Measurements from ENCODE around the gene MVB12B. TPM values are rescaled to one million over a fixed set of nuclear protein-coding genes. Genes with fewer than 3 reads are reported as not detected.
A peak's percentile ranks its signal among the peaks of the same experiment; 100 is the strongest.

The MVB12B gene
- polyA plus RNA-seq, 6 donors from 2014 or later, result 1.2 to 2.6 (median 2.5) TPM; not detected in 1

- Mint-ChIP-seq H3K36me3 (peaks cover 16 to 18% of the 10 kb centered on the region in 2 donors), H3K27ac (no peak overlapping the region), H3K4me1 (peaks cover 11 to 14% (median 13%) of the 10 kb centered on the region in 3 donors), H3K4me3 (no peak overlapping the region), H3K27me3 (peaks cover 0 to 10% (median 0%) of the 10 kb centered on the region in 3 donors), H3K9me3 (no peaks in the 10 kb centered on the region)
- DNase-seq (no peak), ATAC-seq (ENCODE audit: low read depth in 2 of 2) (no peak)
These were observed 15.3 kb downstream of the MVB12B start for GRCh38 chr9:126341902-126342301.

- Mint-ChIP-seq H3K36me3 (peaks cover 16 to 18% of the 10 kb centered on the region in 2 donors), H3K4me1 (peaks cover 16 to 21% (median 20%) of the 10 kb centered on the region in 3 donors), H3K27me3 (peaks cover 0 to 10% (median 0%) of the 10 kb centered on the region in 3 donors), H3K4me3 (no peak overlapping the region), H3K9me3 (no peaks in the 10 kb centered on the region), H3K27ac (no peak overlapping the region)
- DNase-seq (no peak), ATAC-seq (ENCODE audit: low read depth in 2 of 2) (no peak)
These were observed 16.0 kb downstream of the MVB12B start for GRCh38 chr9:126342621-126343031.

DNA sequence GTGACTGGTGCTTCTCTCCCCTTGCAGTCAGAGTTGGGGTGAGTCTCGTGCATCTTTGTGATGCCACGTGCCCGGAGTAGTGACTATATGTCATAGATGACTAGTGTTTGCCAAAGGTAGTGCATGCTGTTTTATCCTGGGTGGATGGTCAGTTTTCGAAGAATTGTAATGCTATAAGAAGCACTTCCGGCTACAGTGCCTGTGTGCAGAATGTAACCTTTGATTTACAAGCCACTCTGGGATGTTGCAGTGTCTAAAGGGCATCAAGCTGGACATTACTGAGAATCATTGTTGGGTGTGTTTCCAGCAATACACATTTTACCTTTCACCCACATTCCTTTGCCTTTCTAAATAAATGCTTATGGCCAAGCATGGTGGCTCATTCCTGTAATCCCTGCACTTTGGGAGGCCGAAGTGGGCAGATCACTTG lies 16.7 kb downstream of the MVB12B start:
- Mint-ChIP-seq H3K27ac (no peak overlapping the region), H3K4me1 (peaks cover 19 to 28% (median 27%) of the 10 kb centered on the region in 3 donors), H3K36me3 (peaks cover 16 to 18% of the 10 kb centered on the region in 2 donors), H3K9me3 (no peaks in the 10 kb centered on the region), H3K4me3 (no peak overlapping the region), H3K27me3 (peaks cover 0 to 10% (median 0%) of the 10 kb centered on the region in 3 donors)
- DNase-seq, result no peak
- ATAC-seq (ENCODE audit: low read depth in 2 of 2), result no peak

DNA sequence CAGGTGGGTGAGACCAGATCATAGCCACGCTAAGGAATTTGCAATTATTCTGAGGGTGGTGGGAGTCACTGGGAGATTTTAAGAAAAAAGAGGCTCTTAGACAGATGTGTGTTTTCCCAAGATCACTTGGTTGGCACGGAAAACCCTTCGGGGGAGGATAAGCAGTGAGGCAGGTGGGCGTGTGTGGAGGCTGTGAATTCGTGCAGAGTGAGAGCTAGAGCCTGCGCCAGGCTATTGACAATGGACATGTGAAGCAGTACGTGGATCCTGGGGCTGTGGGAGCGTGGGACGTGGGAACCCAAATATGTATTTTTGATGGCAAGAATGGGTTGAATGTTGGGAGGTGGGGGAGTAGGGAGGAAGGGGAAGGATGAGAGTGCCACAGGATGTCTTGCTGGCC lies 19.4 kb downstream of the MVB12B start:
- peaks cover 18 to 27% of the 10 kb centered on the region in 2 donors for H3K36me3 Mint-ChIP-seq
- H3K27ac Mint-ChIP-seq, result peak overlapping the region in 2 of 6 donors; percentile 22 to 97
- H3K4me1 Mint-ChIP-seq, result peaks cover 28 to 38% (median 38%) of the 10 kb centered on the region in 3 donors
- DNase-seq (no peak), ATAC-seq (ENCODE audit: low read depth in 2 of 2) (no peak)
- peak overlapping the region in 2 of 8 donors; percentile 18 to 25 for H3K4me3 Mint-ChIP-seq
- H3K27me3 Mint-ChIP-seq, result peaks cover 0 to 10% (median 0%) of the 10 kb centered on the region in 3 donors
- H3K9me3 Mint-ChIP-seq, result peaks cover 0 to 11% (median 4%) of the 10 kb centered on the region in 7 donors

DNA sequence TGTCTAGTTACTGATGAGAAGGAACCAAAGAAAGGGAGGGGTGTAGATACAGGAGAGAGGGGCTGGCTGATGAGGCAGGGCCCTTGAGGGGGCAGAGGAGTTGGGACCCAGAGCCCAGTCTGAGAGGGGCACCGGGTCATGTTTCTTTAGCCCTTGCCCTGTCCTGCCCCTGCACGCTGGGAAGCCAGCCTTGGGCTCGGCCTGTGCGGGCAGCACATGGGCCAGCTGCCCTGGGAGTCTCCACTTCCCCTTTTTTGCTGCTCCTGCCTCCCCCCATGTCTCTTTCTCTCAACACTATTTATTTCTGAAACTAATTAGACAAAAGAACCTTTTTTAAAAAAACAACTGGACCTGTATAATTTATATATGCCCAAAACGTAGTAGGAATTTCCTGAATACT lies 20.5 kb downstream of the MVB12B start:
- Mint-ChIP-seq H3K27me3 (peaks cover 0 to 10% (median 0%) of the 10 kb centered on the region in 3 donors), H3K27ac (peak overlapping the region in 2 of 6 donors; percentile 44 to 93), H3K4me1 (peaks cover 28 to 38% (median 38%) of the 10 kb centered on the region in 3 donors), H3K36me3 (peaks cover 17 to 32% of the 10 kb centered on the region in 2 donors), H3K4me3 (peak overlapping the region in 5 of 8 donors; percentile 32 to 82 (median 64)), H3K9me3 (peaks cover 2 to 14% (median 5%) of the 10 kb centered on the region in 7 donors)
- DNase-seq (peak; percentile 35), ATAC-seq (ENCODE audit: low read depth in 2 of 2) (peak; percentile 83 to 86)

DNA sequence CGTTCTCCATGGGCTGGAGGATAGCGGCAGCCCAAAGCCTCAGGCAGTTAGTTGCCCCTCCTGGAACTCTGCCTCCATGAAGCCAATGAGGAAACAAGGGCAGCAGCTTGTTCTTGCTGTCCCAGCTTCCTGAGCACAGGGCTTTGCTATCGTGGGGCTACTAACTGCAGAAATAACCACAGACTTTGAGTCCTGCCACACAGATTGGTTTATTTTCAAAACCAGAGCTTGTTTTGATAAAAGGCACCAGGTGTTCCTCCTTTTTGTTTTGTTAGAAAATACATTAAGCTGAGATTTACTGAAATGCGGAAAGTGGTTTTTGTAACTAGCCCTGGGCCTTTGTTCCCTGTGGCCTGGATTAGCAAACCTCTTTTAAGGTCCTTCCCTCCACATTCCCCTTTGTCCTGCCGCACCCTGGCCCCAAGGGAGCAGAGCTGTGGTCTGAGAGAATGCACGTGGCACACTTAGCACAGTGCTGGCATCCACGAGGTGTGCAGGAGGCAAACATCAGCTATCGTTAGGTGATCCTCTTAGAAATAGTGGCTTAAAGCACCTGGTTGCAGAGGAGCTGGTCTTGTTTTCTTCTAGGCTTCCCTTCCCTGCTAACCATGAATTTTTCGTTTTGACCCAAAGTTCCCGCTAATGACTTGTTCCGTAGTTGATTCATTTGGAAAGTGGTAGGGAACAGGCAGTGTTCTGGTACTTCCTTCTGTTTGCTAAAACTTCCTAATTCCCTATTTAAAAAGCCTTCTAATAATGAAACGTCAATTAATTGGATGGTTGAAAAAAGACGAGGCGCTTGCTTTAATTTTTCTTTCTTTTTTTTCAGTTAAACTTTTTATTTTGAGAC lies 21.5 kb downstream of the MVB12B start:
- DNase-seq, result no peak
- peaks cover 0 to 10% (median 0%) of the 10 kb centered on the region in 3 donors for H3K27me3 Mint-ChIP-seq
- peak; percentile 35 to 48 for ATAC-seq (ENCODE audit: low read depth in 2 of 2)
- H3K27ac Mint-ChIP-seq, result peak overlapping the region in 4 of 6 donors; percentile 1 to 90 (median 34)
- H3K4me3 Mint-ChIP-seq, result peak overlapping the region in 6 of 8 donors; percentile 18 to 82 (median 68)
- H3K9me3 Mint-ChIP-seq, result peaks cover 2 to 14% (median 5%) of the 10 kb centered on the region in 7 donors
- H3K4me1 Mint-ChIP-seq, result peaks cover 28 to 38% (median 36%) of the 10 kb centered on the region in 3 donors
- H3K36me3 Mint-ChIP-seq, result peaks cover 23 to 32% of the 10 kb centered on the region in 2 donors

DNA sequence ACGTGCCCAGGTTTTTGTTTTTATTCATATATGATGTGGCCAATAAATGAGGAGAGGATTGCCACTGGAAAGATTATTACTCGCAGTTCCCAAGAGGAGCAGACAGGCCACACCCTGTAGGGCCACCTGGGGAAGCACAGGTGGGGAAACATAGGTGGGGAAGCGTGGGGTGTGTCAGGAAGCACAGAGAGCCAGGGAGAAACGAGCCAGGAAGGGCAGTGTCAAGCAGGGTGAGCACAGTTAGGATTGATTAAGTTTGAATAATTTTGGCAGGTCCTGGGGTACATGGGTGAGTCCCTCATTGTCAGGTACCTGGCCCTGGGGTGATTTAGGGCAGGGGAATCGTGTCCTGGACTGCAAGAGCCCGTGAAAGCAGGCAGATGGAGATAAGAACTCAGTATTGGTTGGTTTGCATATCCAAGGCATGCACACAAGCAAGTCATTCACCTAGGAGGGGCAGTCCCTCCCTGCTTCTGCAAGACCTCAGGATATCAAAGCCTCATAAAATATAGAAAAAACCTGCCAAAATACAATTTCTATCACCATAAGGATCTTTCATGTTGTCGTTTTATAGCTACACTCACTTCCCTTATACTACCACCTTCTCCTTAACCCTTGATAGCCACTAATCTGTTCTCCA lies 22.4 kb downstream of the MVB12B start:
- H3K9me3 Mint-ChIP-seq, result peaks cover 2 to 14% (median 5%) of the 10 kb centered on the region in 7 donors
- ATAC-seq (ENCODE audit: low read depth in 2 of 2) (no peak), DNase-seq (no peak)
- peaks cover 28 to 38% (median 35%) of the 10 kb centered on the region in 3 donors for H3K4me1 Mint-ChIP-seq
- H3K27ac Mint-ChIP-seq, result peak overlapping the region in 2 of 6 donors; percentile 1 to 7
- peaks cover 0 to 10% (median 0%) of the 10 kb centered on the region in 3 donors for H3K27me3 Mint-ChIP-seq
- H3K36me3 Mint-ChIP-seq, result peaks cover 21 to 32% of the 10 kb centered on the region in 2 donors
- H3K4me3 Mint-ChIP-seq, result peak overlapping the region in 5 of 8 donors; percentile 2 to 77 (median 32)

GRCh38 chr9:126354887-126355770 lies 28.5 kb downstream of the MVB12B start:
- Mint-ChIP-seq H3K9me3 (peaks cover 4 to 21% (median 10%) of the 10 kb centered on the region in 7 donors), H3K4me3 (no peak overlapping the region), H3K36me3 (peaks cover 14 to 21% of the 10 kb centered on the region in 2 donors), H3K27me3 (no peaks in the 10 kb centered on the region), H3K4me1 (no peaks in the 10 kb centered on the region), H3K27ac (no peak overlapping the region)
- ATAC-seq (ENCODE audit: low read depth in 2 of 2) (no peak), DNase-seq (no peak)

GRCh38 chr9:126357074-126357473 lies 30.4 kb downstream of the MVB12B start:
- H3K36me3 Mint-ChIP-seq, result peaks cover 9 to 29% of the 10 kb centered on the region in 2 donors

GRCh38 chr9:126360073-126360472 lies 33.4 kb downstream of the MVB12B start:
- Mint-ChIP-seq H3K9me3 (peaks cover 5 to 44% (median 32%) of the 10 kb centered on the region in 7 donors), H3K27me3 (no peaks in the 10 kb centered on the region), H3K4me1 (no peaks in the 10 kb centered on the region), H3K27ac (no peak overlapping the region), H3K36me3 (peaks cover 20 to 33% of the 10 kb centered on the region in 2 donors), H3K4me3 (no peak overlapping the region)
- DNase-seq, result no peak
- no peak for ATAC-seq (ENCODE audit: low read depth in 2 of 2)

More at GRCh38 chr9:126357074-126357473, 30.4 kb downstream of the MVB12B start:
- no peaks in the 10 kb centered on the region for H3K27me3 Mint-ChIP-seq
- H3K27ac Mint-ChIP-seq, result peak overlapping the region in 1 of 6 donors; percentile 24
- H3K4me1 Mint-ChIP-seq, result no peaks in the 10 kb centered on the region
- no peak overlapping the region for H3K4me3 Mint-ChIP-seq
- ATAC-seq (ENCODE audit: low read depth in 2 of 2), result no peak
- DNase-seq, result no peak
- H3K9me3 Mint-ChIP-seq, result peaks cover 5 to 27% (median 19%) of the 10 kb centered on the region in 7 donors

DNA sequence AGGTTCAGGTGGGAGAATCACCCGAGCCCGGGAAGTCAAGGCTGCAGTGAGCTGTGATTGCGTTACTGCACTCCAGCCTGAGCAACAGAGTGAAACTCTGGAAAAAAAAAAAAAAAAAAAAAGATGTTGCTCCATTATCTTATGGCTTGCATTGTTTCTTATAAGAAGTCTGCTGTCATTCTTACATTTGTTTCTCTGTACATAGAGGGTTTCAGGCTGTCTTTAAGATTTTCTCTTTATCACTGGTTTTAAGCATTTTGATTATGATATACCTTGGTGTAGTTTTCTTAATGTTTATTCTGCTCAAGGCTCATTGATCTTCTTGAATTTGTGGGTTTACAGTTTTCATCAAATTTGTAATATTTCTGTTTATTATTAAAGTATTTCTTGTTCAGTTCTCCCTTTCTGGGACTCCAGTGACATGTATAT lies 35.2 kb downstream of the MVB12B start:
- no peak for ATAC-seq (ENCODE audit: low read depth in 2 of 2)
- DNase-seq, result no peak
- H3K27ac Mint-ChIP-seq, result no peak overlapping the region
- H3K9me3 Mint-ChIP-seq, result peaks cover 5 to 45% (median 32%) of the 10 kb centered on the region in 7 donors
- H3K4me1 Mint-ChIP-seq, result peaks cover 0 to 5% (median 4%) of the 10 kb centered on the region in 3 donors
- peaks cover 31 to 33% of the 10 kb centered on the region in 2 donors for H3K36me3 Mint-ChIP-seq
- H3K4me3 Mint-ChIP-seq, result no peak overlapping the region
- H3K27me3 Mint-ChIP-seq, result no peaks in the 10 kb centered on the region

- H3K9me3 Mint-ChIP-seq, result peaks cover 5 to 46% (median 32%) of the 10 kb centered on the region in 7 donors
- no peaks in the 10 kb centered on the region for H3K27me3 Mint-ChIP-seq
- peaks cover 0 to 5% (median 4%) of the 10 kb centered on the region in 3 donors for H3K4me1 Mint-ChIP-seq
- no peak overlapping the region for H3K27ac Mint-ChIP-seq
- peaks cover 33 to 40% of the 10 kb centered on the region in 2 donors for H3K36me3 Mint-ChIP-seq
- ATAC-seq (ENCODE audit: low read depth in 2 of 2) (no peak), DNase-seq (no peak)
- H3K4me3 Mint-ChIP-seq, result no peak overlapping the region
These were observed 36.6 kb downstream of the MVB12B start for GRCh38 chr9:126363250-126363649.

Data from naive B cell (primary cell).